ENCODE results near the gene DLG1.

- TF ChIP-seq CTCF (conservative IDR thresholded peaks at IDR 0.05; ENCODE audit: low read length): no peak
- no peak for TF ChIP-seq EZH2phosphoT487 (IDR thresholded peaks at IDR 0.05; ENCODE audit: borderline replicate concordance, low read depth, low read length)
These were observed 256.4 kb downstream of the DLG1 start for GRCh38 chr3:197041875-197042488.
